DOHH2 (cell line): ENCODE measurements around the gene SDCCAG8.

Source experiments
- H3F3A ChIP-seq: fragments of 200-600 bp; sonication (generic), shearing (Covaris generic); 2 replicates; pipeline ENCODE4 v1.6.0; 2016; ENCODE audit warnings: antibody characterized with exemption, mild to moderate bottlenecking; ENCODE audit not compliant: control insufficient read depth, insufficient read depth
- H3K27ac ChIP-seq: fragments of 200-600 bp; sonication (generic); 2 replicates; pipeline ENCODE4 v1.5.1; 2014; ENCODE audit warnings: low read depth, mild to moderate bottlenecking, low read length, moderate library complexity
- H3K27me3 ChIP-seq: fragments of 200-600 bp; sonication (generic); 2 replicates; pipeline ENCODE4 v1.6.1; 2014; ENCODE audit warnings: mild to moderate bottlenecking, low read length, mixed read lengths; ENCODE audit not compliant: control insufficient read depth
- H3K36me3 ChIP-seq: fragments of 200-600 bp; sonication (generic); 2 replicates; pipeline ENCODE4 v1.6.1; 2014; ENCODE audit warnings: mild to moderate bottlenecking, low read length, moderate library complexity, mixed read lengths; ENCODE audit not compliant: control insufficient read depth
- H3K4me1 ChIP-seq: fragments of 200-600 bp; sonication (generic); 2 replicates; pipeline ENCODE4 v1.6.1; 2014; ENCODE audit warnings: mild to moderate bottlenecking, low read length, mixed read lengths; ENCODE audit not compliant: control insufficient read depth
- H3K4me2 ChIP-seq: fragments of 200-600 bp; sonication (generic); 2 replicates; pipeline ENCODE4 v1.6.0; 2014; ENCODE audit warnings: mild to moderate bottlenecking, low read length, moderate library complexity
- H3K4me3 ChIP-seq: fragments of 200-600 bp; sonication (generic); 2 replicates; pipeline ENCODE4 v1.5.1; 2014; ENCODE audit warnings: mild to moderate bottlenecking, low read length, mixed read lengths
- H3K79me2 ChIP-seq: fragments of 200-600 bp; sonication (generic); 2 replicates; pipeline ENCODE4 v1.6.1; 2014; ENCODE audit warnings: mild to moderate bottlenecking, low read length, mixed read lengths; ENCODE audit not compliant: control insufficient read depth
- H3K9me2 ChIP-seq: fragments of 200-600 bp; sonication (generic); replicated peaks from 2 replicates; pipeline ENCODE4 v1.6.1; 2014; ENCODE audit warnings: mild to moderate bottlenecking, low read length, mixed read lengths; ENCODE audit not compliant: control insufficient read depth
- H3K9me3 ChIP-seq: fragments of 200-600 bp; sonication (generic); 2 replicates; pipeline ENCODE4 v1.6.1; 2014; ENCODE audit warnings: antibody characterized with exemption, low read length, mixed read lengths; ENCODE audit not compliant: control insufficient read depth, insufficient read depth
- H4K20me1 ChIP-seq: fragments of 200-600 bp; sonication (generic); 2 replicates; pipeline ENCODE4 v1.6.0; 2014; ENCODE audit warnings: low read depth, mild to moderate bottlenecking, antibody characterized with exemption, low read length, moderate library complexity; ENCODE audit not compliant: control insufficient read depth, insufficient read depth
- EZH2phosphoT487 ChIP-seq: fragments of 200-600 bp; sonication (generic); IDR thresholded peaks from 2 replicates; pipeline ENCODE4 v1.6.1; 2017; ENCODE audit warnings: borderline replicate concordance, mild to moderate bottlenecking, antibody characterized with exemption, low read length, moderate library complexity, mixed read lengths
- TF ChIP-seq, protein P1 (sequence below): fragments of 200-600 bp; sonication (generic); IDR thresholded peaks from one replicate; pipeline ENCODE4 v1.5.1; 2014; ENCODE audit warnings: antibody characterized with exemption, mild to moderate bottlenecking, low read depth, low read length; ENCODE audit not compliant: poor library complexity, severe bottlenecking

Gene SDCCAG8

GRCh38 chr1:243379706-243380105, 123.9 kb downstream of the SDCCAG8 start:
- Histone ChIP-seq H3K36me3 (no peaks in the 10 kb centered on the region), H3K27ac (no peak overlapping the region), H3F3A (no peaks in the 10 kb centered on the region), H4K20me1 (no peaks in the 10 kb centered on the region), H3K4me2 (no peak overlapping the region), H3K9me2 (no peaks in the 10 kb centered on the region), H3K4me3 (no peak overlapping the region), H3K79me2 (no peaks in the 10 kb centered on the region), H3K9me3 (no peaks in the 10 kb centered on the region), H3K27me3 (no peaks in the 10 kb centered on the region), H3K4me1 (no peaks in the 10 kb centered on the region)
- TF ChIP-seq, protein P1, sequence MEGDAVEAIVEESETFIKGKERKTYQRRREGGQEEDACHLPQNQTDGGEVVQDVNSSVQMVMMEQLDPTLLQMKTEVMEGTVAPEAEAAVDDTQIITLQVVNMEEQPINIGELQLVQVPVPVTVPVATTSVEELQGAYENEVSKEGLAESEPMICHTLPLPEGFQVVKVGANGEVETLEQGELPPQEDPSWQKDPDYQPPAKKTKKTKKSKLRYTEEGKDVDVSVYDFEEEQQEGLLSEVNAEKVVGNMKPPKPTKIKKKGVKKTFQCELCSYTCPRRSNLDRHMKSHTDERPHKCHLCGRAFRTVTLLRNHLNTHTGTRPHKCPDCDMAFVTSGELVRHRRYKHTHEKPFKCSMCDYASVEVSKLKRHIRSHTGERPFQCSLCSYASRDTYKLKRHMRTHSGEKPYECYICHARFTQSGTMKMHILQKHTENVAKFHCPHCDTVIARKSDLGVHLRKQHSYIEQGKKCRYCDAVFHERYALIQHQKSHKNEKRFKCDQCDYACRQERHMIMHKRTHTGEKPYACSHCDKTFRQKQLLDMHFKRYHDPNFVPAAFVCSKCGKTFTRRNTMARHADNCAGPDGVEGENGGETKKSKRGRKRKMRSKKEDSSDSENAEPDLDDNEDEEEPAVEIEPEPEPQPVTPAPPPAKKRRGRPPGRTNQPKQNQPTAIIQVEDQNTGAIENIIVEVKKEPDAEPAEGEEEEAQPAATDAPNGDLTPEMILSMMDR = no peak

GRCh38 chr1:243388276-243388675, 132.4 kb downstream of the SDCCAG8 start:
- H3K4me3 ChIP-seq = no peak overlapping the region
- H3K4me2 ChIP-seq = no peak overlapping the region
- no peaks in the 10 kb centered on the region for H3K79me2 ChIP-seq
- no peaks in the 10 kb centered on the region for H3K27me3 ChIP-seq
- TF ChIP-seq, protein P1 = no peak
- no peak for TF ChIP-seq EZH2phosphoT487
- no peaks in the 10 kb centered on the region for H3F3A ChIP-seq
- no peaks in the 10 kb centered on the region for H3K4me1 ChIP-seq
- no peaks in the 10 kb centered on the region for H3K9me2 ChIP-seq
- H4K20me1 ChIP-seq = no peaks in the 10 kb centered on the region
- H3K36me3 ChIP-seq = no peaks in the 10 kb centered on the region
- no peak overlapping the region for H3K27ac ChIP-seq
- H3K9me3 ChIP-seq = no peaks in the 10 kb centered on the region

GRCh38 chr1:243390162-243390791, 134.4 kb downstream of the SDCCAG8 start:
- H3K79me2 ChIP-seq = no peaks in the 10 kb centered on the region
- H3F3A ChIP-seq = no peaks in the 10 kb centered on the region
- H3K9me3 ChIP-seq = no peaks in the 10 kb centered on the region
- no peaks in the 10 kb centered on the region for H4K20me1 ChIP-seq
- no peaks in the 10 kb centered on the region for H3K4me1 ChIP-seq
- no peak overlapping the region for H3K4me3 ChIP-seq
- no peaks in the 10 kb centered on the region for H3K27me3 ChIP-seq
- H3K27ac ChIP-seq = no peak overlapping the region
- no peaks in the 10 kb centered on the region for H3K9me2 ChIP-seq
- no peaks in the 10 kb centered on the region for H3K36me3 ChIP-seq
- H3K4me2 ChIP-seq = no peak overlapping the region
- TF ChIP-seq, protein P1 = no peak
- TF ChIP-seq EZH2phosphoT487 = no peak
